ENCODE data around the gene GGNBP2.

- TF ChIP-seq CTCF (IDR thresholded peaks at IDR 0.05) (no peak), POLR2AphosphoS5 (IDR thresholded peaks at IDR 0.05) (peak in 1 of 3 donors; percentile 16), EP300 (IDR thresholded peaks at IDR 0.05; ENCODE audit: low read depth) (no peak)
These were observed 49.1 kb downstream of the GGNBP2 start for GRCh38 chr17:36593656-36594316.

All from transverse colon (tissue), 4 donors.